NT2/D1 (cell line): ENCODE data around the gene ANTXR1.

Experiments used
- SUZ12 ChIP-seq: IDR thresholded peaks from 2 replicates; pipeline ENCODE4 v1.6.1; 2011; ENCODE audit not compliant: insufficient read length, insufficient read depth; ENCODE audit errors: extremely low read depth
- ZNF274 ChIP-seq: IDR thresholded peaks from 2 replicates; pipeline ENCODE4 v1.6.1; 2011; ENCODE audit warnings: mild to moderate bottlenecking, low read depth, low read length

GRCh38 chr2:69285379-69285894, 272.5 kb downstream of the ANTXR1 start:
- TF ChIP-seq SUZ12, result no peak
- TF ChIP-seq ZNF274, result no peak
